Stomach (tissue), 9 donors: ENCODE results near the gene C2CD4C. TPM values are rescaled to one million over a fixed set of nuclear protein-coding genes. Genes with fewer than 3 reads are reported as not detected.
"Not testable (repeated sequence)": the region's sequence is repeated elsewhere in the genome, so short reads cannot be mapped to it uniquely, and the experiment has no call there.

Experiments
- DNase-seq, 2 donors: peaks; one replicate each; pipeline versions ENCODE4 v3.0.0 to v3.0.0-alpha.2; 2013 to 2019
- H3K27ac ChIP-seq, 5 donors: fragments of 200-600 bp in 4 of 5; sonication (generic) in 4 of 5; one replicate each; pipeline ENCODE4 v1.5.1; 2013 to 2019; ENCODE audit warnings: mild to moderate bottlenecking in 1 of 5, moderate library complexity in 1 of 5
- H3K27me3 ChIP-seq, 3 donors: fragments of 200-600 bp; sonication (generic); one replicate each; pipeline ENCODE4 v1.5.1; 2017 to 2019; ENCODE audit warnings: mixed run types in 1 of 3
- H3K36me3 ChIP-seq, 4 donors: fragments of 200-600 bp; sonication (generic); 1 replicate in 3 of 4; 2 replicates in 1 of 4; pipeline ENCODE4 v1.5.1; 2016 to 2019
- H3K4me1 ChIP-seq, 4 donors: fragments of 200-600 bp; sonication (generic); one replicate each; pipeline ENCODE4 v1.5.1; 2016 to 2019
- H3K4me3 ChIP-seq, 4 donors: fragments of 200-600 bp; sonication (generic) in 3 of 4; one replicate each; pipeline ENCODE4 v1.5.1; 2016 to 2019; ENCODE audit warnings: mild to moderate bottlenecking in 1 of 4
- H3K9me3 ChIP-seq, 4 donors: fragments of 200-600 bp; sonication (generic); one replicate each; pipeline ENCODE4 v1.5.1; 2016 to 2019
- EP300 ChIP-seq: sonication (generic); formaldehyde crosslinking; IDR thresholded peaks from one replicate; pipeline ENCODE4 v1.6.1; 2017; ENCODE audit warnings: antibody characterized with exemption
- POLR2A ChIP-seq, 4 donors: fragments of 450-650 bp; IDR thresholded peaks; one replicate each; pipeline ENCODE4 v1.6.1; 2016; ENCODE audit warnings: antibody characterized with exemption in 4 of 4, control low read depth in 2 of 4, mild to moderate bottlenecking in 1 of 4, moderate library complexity in 1 of 4
- POLR2AphosphoS5 ChIP-seq, 3 donors: sonication (generic); formaldehyde crosslinking; IDR thresholded peaks; one replicate each; pipeline ENCODE4 v1.6.1; 2016; ENCODE audit warnings: antibody characterized with exemption in 3 of 3
- WGBS, 5 donors: extraction: QIAGEN DNeasy Blood & Tissue Kit in 3 of 5; methylation state at CpG; one replicate each; pipeline versions ENCODE4 v1.1.5 to v1.1.7; 2013 to 2018; 5-methylcytosine and 5-hydroxymethylcytosine counted together
- intact Hi-C: fragments of 100-400 bp; cut with DNase I; formaldehyde crosslinking; loops from one replicate; pipeline ENCODE4 v1.15.1; 2023; ENCODE audit warnings: low total_unique reads
- polyA plus RNA-seq, 3 donors: library from polyadenylated mRNA; stranded (reverse); fragments of 200-250 nt; gene quantifications; one replicate each; pipeline ENCODE4 v1.2.3, GENCODE V29; 2013
- total RNA-seq, 5 donors: library from RNA; depleted of rRNA; stranded (reverse); fragments of >200 nt; gene quantifications; one replicate each; pipeline versions ENCODE4 v1.1.0 to v1.2.3, GENCODE V29; 2014 to 2016
- TF ChIP-seq, protein P1 (sequence below), 7 experiments: fragments of 450-650 bp in 4 of 7; fragments of 200-600 bp in 3 of 7; sonication (generic) in 3 of 7; IDR thresholded peaks; one replicate each; pipeline ENCODE4 v1.5.1; 2016 to 2019; ENCODE audit warnings: antibody characterized with exemption in 7 of 7, control low read depth in 2 of 7, mild to moderate bottlenecking in 1 of 7
- donor health status: healthy with polysubstance abuse.
- donor health status: Bipolar disorder and iron deficiency.
- donor health status: healthy.

C2CD4C gene
- total and polyA plus RNA-seq, 8 donors: 0.31 to 9.3 (median 0.61) TPM; not detected in 3

- intact Hi-C loops: no loop called here
- Histone ChIP-seq H3K4me1 (peaks cover 0 to 4% (median 0%) of the 10 kb centered on the region in 4 donors), H3K27me3 (peaks cover 0 to 50% (median 10%) of the 10 kb centered on the region in 3 donors), H3K9me3 (no peaks in the 10 kb centered on the region), H3K36me3 (no peaks in the 10 kb centered on the region), H3K4me3 (no peak overlapping the region), H3K27ac (no peak overlapping the region)
- DNase-seq: no peak
- 72 to 82% (median 81%) methylated on average over 17 of the region's 17 CpGs for WGBS, 5 donors
- TF ChIP-seq, protein P1, sequence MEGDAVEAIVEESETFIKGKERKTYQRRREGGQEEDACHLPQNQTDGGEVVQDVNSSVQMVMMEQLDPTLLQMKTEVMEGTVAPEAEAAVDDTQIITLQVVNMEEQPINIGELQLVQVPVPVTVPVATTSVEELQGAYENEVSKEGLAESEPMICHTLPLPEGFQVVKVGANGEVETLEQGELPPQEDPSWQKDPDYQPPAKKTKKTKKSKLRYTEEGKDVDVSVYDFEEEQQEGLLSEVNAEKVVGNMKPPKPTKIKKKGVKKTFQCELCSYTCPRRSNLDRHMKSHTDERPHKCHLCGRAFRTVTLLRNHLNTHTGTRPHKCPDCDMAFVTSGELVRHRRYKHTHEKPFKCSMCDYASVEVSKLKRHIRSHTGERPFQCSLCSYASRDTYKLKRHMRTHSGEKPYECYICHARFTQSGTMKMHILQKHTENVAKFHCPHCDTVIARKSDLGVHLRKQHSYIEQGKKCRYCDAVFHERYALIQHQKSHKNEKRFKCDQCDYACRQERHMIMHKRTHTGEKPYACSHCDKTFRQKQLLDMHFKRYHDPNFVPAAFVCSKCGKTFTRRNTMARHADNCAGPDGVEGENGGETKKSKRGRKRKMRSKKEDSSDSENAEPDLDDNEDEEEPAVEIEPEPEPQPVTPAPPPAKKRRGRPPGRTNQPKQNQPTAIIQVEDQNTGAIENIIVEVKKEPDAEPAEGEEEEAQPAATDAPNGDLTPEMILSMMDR (IDR thresholded peaks at IDR 0.05): no peak
- TF ChIP-seq EP300 (no peak), POLR2AphosphoS5 (IDR thresholded peaks at IDR 0.05) (no peak), POLR2A (IDR thresholded peaks at IDR 0.05) (no peak)
Observed at GRCh38 chr19:388691-389090, 20.3 kb downstream of the C2CD4C start.

DNA sequence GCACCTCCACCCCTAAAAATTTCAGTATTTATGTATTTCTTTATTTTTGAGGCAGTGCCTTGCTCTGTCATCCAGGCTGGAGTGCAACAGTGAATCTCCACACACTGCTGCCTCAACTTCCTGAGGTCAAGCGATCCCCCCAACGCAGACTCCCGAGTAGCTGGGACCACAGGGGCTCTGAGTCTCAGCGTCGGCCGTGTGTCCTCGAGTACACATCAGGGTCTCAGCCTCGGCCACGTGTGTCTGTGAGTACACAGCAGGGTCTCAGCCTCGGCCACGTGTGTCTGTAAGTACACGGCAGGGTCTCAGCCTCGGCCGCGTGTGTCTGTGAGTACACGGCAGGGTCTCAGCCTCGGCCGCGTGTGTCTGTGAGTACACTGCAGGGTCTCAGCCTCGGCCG is 21.2 kb downstream of the C2CD4C start:
- no peak overlapping the region for H3K27ac ChIP-seq
- TF ChIP-seq POLR2A (IDR thresholded peaks at IDR 0.05) (no peak), POLR2AphosphoS5 (IDR thresholded peaks at IDR 0.05) (no peak), EP300 (no peak)
- TF ChIP-seq, protein P1 (IDR thresholded peaks at IDR 0.05): no peak
- no peaks in the 10 kb centered on the region for H3K36me3 ChIP-seq
- peaks cover 4 to 60% (median 20%) of the 10 kb centered on the region in 3 donors for H3K27me3 ChIP-seq
- peaks cover 0 to 5% (median 0%) of the 10 kb centered on the region in 4 donors for H3K4me1 ChIP-seq
- intact Hi-C loops: no loop called here
- no peak for DNase-seq
- WGBS, 5 donors: 80 to 90% (median 88%) methylated on average over 12 to 21 of the region's 21 CpGs
- H3K4me3 ChIP-seq: no peak overlapping the region
- H3K9me3 ChIP-seq: no peaks in the 10 kb centered on the region

DNA sequence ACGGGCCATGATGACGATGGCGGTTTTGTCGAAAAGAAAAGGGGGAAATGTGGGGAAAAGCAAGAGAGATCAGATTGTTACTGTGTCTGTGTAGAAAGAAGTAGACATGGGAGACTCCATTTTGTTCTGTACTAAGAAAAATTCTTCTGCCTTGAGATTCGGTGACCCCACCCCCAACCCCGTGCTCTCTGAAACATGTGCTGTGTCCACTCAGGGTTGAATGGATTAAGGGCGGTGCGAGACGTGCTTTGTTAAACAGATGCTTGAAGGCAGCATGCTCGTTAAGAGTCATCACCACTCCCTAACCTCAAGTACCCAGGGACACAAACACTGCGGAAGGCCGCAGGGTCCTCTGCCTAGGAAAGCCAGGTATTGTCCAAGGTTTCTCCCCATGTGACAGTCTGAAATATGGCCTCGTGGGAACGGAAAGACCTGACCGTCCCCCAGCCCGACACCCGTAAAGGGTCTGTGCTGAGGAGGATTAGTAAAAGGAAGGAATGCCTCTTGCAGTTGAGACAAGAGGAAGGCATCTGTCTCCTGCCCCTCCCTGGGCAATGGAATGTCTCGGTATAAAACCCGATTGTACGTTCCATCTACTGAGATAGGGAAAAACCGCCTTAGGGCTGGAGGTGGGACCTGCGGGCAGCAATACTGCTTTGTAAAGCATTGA is 22.2 kb downstream of the C2CD4C start:
- H3K4me1 ChIP-seq, H3K4me3 ChIP-seq, H3K9me3 ChIP-seq, H3K27ac ChIP-seq, H3K36me3 ChIP-seq, DNase-seq, intact Hi-C loops: not testable (repeated sequence)
- peaks cover 4 to 64% (median 21%) of the 10 kb centered on the region in 3 donors for H3K27me3 ChIP-seq
- 13 to 45% (median 26%) methylated on average over 6 to 19 of the region's 22 CpGs for WGBS, 5 donors

- intact Hi-C loops, H3K4me1 ChIP-seq, H3K27ac ChIP-seq, H3K36me3 ChIP-seq, H3K9me3 ChIP-seq, H3K4me3 ChIP-seq, DNase-seq: not testable (repeated sequence)
- H3K27me3 ChIP-seq: peaks cover 4 to 62% (median 21%) of the 10 kb centered on the region in 3 donors
- WGBS, 5 donors: 61 to 77% (median 73%) methylated on average over 8 of the region's 8 CpGs
Observed at GRCh38 chr19:386189-386588, 22.8 kb downstream of the C2CD4C start.

GRCh38 chr19:384799-385169 is 24.2 kb downstream of the C2CD4C start:
- intact Hi-C loops: no loop called here
- 27 to 61% (median 41%) methylated on average over 8 to 9 of the region's 9 CpGs for WGBS, 5 donors
- Histone ChIP-seq H3K4me1 (peaks cover 0 to 5% (median 0%) of the 10 kb centered on the region in 4 donors), H3K9me3 (no peaks in the 10 kb centered on the region), H3K4me3 (no peak overlapping the region), H3K36me3 (no peaks in the 10 kb centered on the region), H3K27ac (no peak overlapping the region), H3K27me3 (peaks cover 4 to 57% (median 17%) of the 10 kb centered on the region in 3 donors)
- no peak for DNase-seq
- TF ChIP-seq POLR2A (IDR thresholded peaks at IDR 0.05) (no peak), EP300 (no peak), POLR2AphosphoS5 (IDR thresholded peaks at IDR 0.05) (no peak)
- TF ChIP-seq, protein P1 (IDR thresholded peaks at IDR 0.05): no peak
